Spleen (tissue), 11 donors: Measurements from ENCODE around the gene JAK2. TPM values are rescaled to one million over a fixed set of nuclear protein-coding genes. Genes with fewer than 3 reads are reported as not detected.

ENCODE experiments used
- DNase-seq: peaks from one replicate; pipeline ENCODE4 v3.0.0-alpha.2; 2020
- H3K27ac ChIP-seq, 8 donors: fragments of 200-600 bp; sonication (generic) in 7 of 8; 1 replicate in 4 of 8; 2 replicates in 4 of 8; pipeline versions ENCODE4 v1.5.0 to v1.8.0; 2016 to 2021; ENCODE audit warnings: inconsistent platforms in 4 of 8, mild to moderate bottlenecking in 4 of 8, moderate library complexity in 1 of 8
- H3K27me3 ChIP-seq, 7 donors: fragments of 200-600 bp; sonication (generic) in 6 of 7; replicated peaks in 1 of 7; 1 replicate in 4 of 7; 2 replicates in 3 of 7; pipeline versions ENCODE4 v1.5.0 to v1.8.0; 2016 to 2021; ENCODE audit warnings: inconsistent platforms in 3 of 7, mild to moderate bottlenecking in 1 of 7
- H3K36me3 ChIP-seq, 6 donors: fragments of 200-600 bp; sonication (generic) in 5 of 6; 1 replicate in 4 of 6; 2 replicates in 2 of 6; pipeline versions ENCODE4 v1.5.0 to v1.8.0; 2016 to 2021; ENCODE audit warnings: inconsistent platforms in 2 of 6
- H3K4me1 ChIP-seq, 6 donors: fragments of 200-600 bp; sonication (generic) in 5 of 6; 1 replicate in 3 of 6; 2 replicates in 3 of 6; pipeline versions ENCODE4 v1.5.0 to v1.8.0; 2016 to 2021; ENCODE audit warnings: inconsistent platforms in 3 of 6
- H3K4me3 ChIP-seq, 8 donors: fragments of 200-600 bp; sonication (generic) in 7 of 8; 1 replicate in 4 of 8; 2 replicates in 4 of 8; pipeline versions ENCODE4 v1.5.0 to v1.8.0; 2016 to 2021; ENCODE audit warnings: inconsistent platforms in 4 of 8, mild to moderate bottlenecking in 4 of 8, moderate library complexity in 2 of 8
- H3K9me3 ChIP-seq, 8 donors: fragments of 200-600 bp; sonication (generic) in 7 of 8; 1 replicate in 4 of 8; 2 replicates in 4 of 8; pipeline versions ENCODE4 v1.5.0 to v1.8.0; 2016 to 2021; ENCODE audit warnings: inconsistent platforms in 4 of 8
- POLR2A ChIP-seq, 3 donors: fragments of 450-650 bp; IDR thresholded peaks; one replicate each; pipeline ENCODE4 v1.5.1; 2017; ENCODE audit warnings: antibody characterized with exemption in 3 of 3, mild to moderate bottlenecking in 1 of 3
- POLR2AphosphoS5 ChIP-seq, 3 donors: sonication (generic); formaldehyde crosslinking; IDR thresholded peaks; one replicate each; pipeline ENCODE4 v1.5.1; 2017; ENCODE audit warnings: antibody characterized with exemption in 3 of 3
- WGBS, 5 donors: extraction: QIAGEN DNeasy Blood & Tissue Kit in 3 of 5; methylation state at CpG; one replicate each; pipeline versions ENCODE4 v1.1.5 to v1.1.7; 2013 to 2018; 5-methylcytosine and 5-hydroxymethylcytosine counted together
- intact Hi-C: fragments of 100-400 bp; cut with DNase I; formaldehyde crosslinking; loops from one replicate; pipeline ENCODE4 v1.15.0; 2023; ENCODE audit warnings: low total_unique reads
- polyA plus RNA-seq, 3 donors: library from polyadenylated mRNA; stranded (reverse); fragments of 200-250 nt; gene quantifications; one replicate each; pipeline ENCODE4 v1.2.1, GENCODE V29; 2013
- total RNA-seq, 7 donors: library from RNA; depleted of rRNA in 3 of 7; stranded (reverse); fragments of >200 nt in 3 of 7; fragmentation: NEBNext Ultra II Directional in 4 of 7; extraction: Animal tissue kit (Norgen Biotek cat#: 25700) in 4 of 7; gene quantifications; one replicate each; pipeline versions ENCODE4 v1.1.0 to v1.2.1, GENCODE V29; 2016 to 2021
- TF ChIP-seq, protein P1 (sequence below), 11 experiments: fragments of 200-600 bp in 7 of 11; fragments of 450-650 bp in 4 of 11; sonication (generic) in 4 of 11; IDR thresholded peaks in 8 of 11; conservative IDR thresholded peaks in 3 of 11; 1 replicate in 7 of 11; 2 replicates in 4 of 11; pipeline versions ENCODE4 v1.4.0 to v1.8.0; 2016 to 2021; ENCODE audit warnings: antibody characterized with exemption in 11 of 11, inconsistent platforms in 4 of 11, mild to moderate bottlenecking in 1 of 11
- donor health status: healthy with polysubstance abuse.
- donor health status: DM: no; HTN: no; CAD: no; lungs with moderate emphysema.
- donor health status: DM: no; HTN: no; CAD: no.
- donor health status: Bipolar disorder and iron deficiency.
- donor health status: healthy.
- donor health status: DM: no; HTN: no; CAD: no.
- donor health status: DM: yes; HTN: yes; CAD: no.

JAK2 gene
- total and polyA plus RNA-seq, 10 donors, result 7.1 to 61.2 (median 45.8) TPM

- TF ChIP-seq, protein P1, sequence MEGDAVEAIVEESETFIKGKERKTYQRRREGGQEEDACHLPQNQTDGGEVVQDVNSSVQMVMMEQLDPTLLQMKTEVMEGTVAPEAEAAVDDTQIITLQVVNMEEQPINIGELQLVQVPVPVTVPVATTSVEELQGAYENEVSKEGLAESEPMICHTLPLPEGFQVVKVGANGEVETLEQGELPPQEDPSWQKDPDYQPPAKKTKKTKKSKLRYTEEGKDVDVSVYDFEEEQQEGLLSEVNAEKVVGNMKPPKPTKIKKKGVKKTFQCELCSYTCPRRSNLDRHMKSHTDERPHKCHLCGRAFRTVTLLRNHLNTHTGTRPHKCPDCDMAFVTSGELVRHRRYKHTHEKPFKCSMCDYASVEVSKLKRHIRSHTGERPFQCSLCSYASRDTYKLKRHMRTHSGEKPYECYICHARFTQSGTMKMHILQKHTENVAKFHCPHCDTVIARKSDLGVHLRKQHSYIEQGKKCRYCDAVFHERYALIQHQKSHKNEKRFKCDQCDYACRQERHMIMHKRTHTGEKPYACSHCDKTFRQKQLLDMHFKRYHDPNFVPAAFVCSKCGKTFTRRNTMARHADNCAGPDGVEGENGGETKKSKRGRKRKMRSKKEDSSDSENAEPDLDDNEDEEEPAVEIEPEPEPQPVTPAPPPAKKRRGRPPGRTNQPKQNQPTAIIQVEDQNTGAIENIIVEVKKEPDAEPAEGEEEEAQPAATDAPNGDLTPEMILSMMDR (IDR thresholded peaks at IDR 0.05 in 8 of 11, conservative IDR thresholded peaks at IDR 0.05 in 3 of 11), result no peak
- TF ChIP-seq POLR2AphosphoS5 (IDR thresholded peaks at IDR 0.05) (no peak), POLR2A (IDR thresholded peaks at IDR 0.05) (no peak)
- H3K4me1 ChIP-seq, result no peaks in the 10 kb centered on the region
- peaks cover 6 to 29% (median 19%) of the 10 kb centered on the region in 6 donors for H3K36me3 ChIP-seq
- WGBS, 5 donors, result 76 to 95% (median 86%) methylated on average over 1 of the region's 1 CpG
- H3K4me3 ChIP-seq, result no peak overlapping the region
- no peak for DNase-seq
- peaks cover 0 to 80% (median 49%) of the 10 kb centered on the region in 8 donors for H3K9me3 ChIP-seq
- intact Hi-C loops, result no loop called here
- H3K27me3 ChIP-seq, result no peaks in the 10 kb centered on the region
- H3K27ac ChIP-seq, result no peak overlapping the region
Observed at GRCh38 chr9:5140151-5140550, 155.1 kb downstream of the JAK2 start.

DNA sequence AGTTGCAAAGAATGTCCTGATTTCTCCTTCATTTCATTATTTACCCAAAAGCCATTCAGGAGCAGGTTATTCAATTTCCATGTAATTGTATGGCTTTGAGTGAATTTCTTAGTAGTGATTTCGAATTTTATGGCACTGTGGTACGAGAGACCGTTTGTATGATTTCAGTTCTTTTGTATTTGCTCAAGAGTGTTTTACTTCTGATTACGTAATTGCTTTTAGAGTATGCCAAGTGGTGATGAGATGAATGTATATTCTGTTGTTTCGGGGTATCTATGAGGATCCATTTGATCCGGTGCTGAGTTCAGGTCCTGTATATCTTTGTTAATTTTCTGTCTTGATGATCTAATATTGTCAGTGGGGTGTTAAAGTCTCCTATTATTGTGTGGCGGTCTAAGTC lies 159.1 kb downstream of the JAK2 start:
- intact Hi-C loops, result no loop called here
- no peaks in the 10 kb centered on the region for H3K4me1 ChIP-seq
- H3K4me3 ChIP-seq, result no peak overlapping the region
- 81 to 99% (median 93%) methylated on average over 7 of the region's 7 CpGs for WGBS, 5 donors
- peaks cover 0 to 80% (median 41%) of the 10 kb centered on the region in 8 donors for H3K9me3 ChIP-seq
- no peak for DNase-seq
- H3K36me3 ChIP-seq, result peaks cover 6 to 68% (median 45%) of the 10 kb centered on the region in 6 donors
- no peak for TF ChIP-seq POLR2AphosphoS5 (IDR thresholded peaks at IDR 0.05)
- TF ChIP-seq POLR2A (IDR thresholded peaks at IDR 0.05), result no peak
- TF ChIP-seq, protein P1 (IDR thresholded peaks at IDR 0.05 in 8 of 11, conservative IDR thresholded peaks at IDR 0.05 in 3 of 11), result no peak
- no peak overlapping the region for H3K27ac ChIP-seq
- H3K27me3 ChIP-seq, result no peaks in the 10 kb centered on the region

DNA sequence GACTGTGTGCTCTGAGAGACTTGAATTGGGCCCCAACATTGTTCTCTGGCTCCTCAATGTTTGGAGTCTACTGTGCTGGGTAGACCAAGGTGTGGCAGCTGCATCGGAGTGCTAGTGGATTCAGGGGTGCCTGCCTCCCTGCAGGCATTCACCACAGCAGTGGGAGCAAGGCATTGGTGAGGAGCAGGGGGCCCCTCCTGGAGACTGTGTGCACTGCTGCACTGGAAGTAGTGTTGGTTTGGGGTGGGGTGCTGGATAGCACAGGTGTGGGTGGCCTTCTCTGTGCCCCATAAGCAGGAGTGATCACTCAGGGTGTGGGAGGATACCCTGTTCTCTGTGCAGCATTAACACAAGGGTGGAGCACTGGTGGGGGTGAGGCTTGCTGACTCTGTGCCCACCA lies 161.2 kb downstream of the JAK2 start:
- no peak for DNase-seq
- Histone ChIP-seq H3K4me3 (no peak overlapping the region), H3K9me3 (peaks cover 0 to 88% (median 59%) of the 10 kb centered on the region in 8 donors), H3K27me3 (no peaks in the 10 kb centered on the region), H3K27ac (no peak overlapping the region), H3K4me1 (no peaks in the 10 kb centered on the region), H3K36me3 (peaks cover 6 to 71% (median 45%) of the 10 kb centered on the region in 6 donors)
- intact Hi-C loops, result no loop called here
- WGBS, 5 donors, result 91 to 100% (median 99%) methylated on average over 1 of the region's 1 CpG; no CpG with 5 or more reads in 1 of the 5 donors
- TF ChIP-seq POLR2A (IDR thresholded peaks at IDR 0.05), result no peak
- TF ChIP-seq POLR2AphosphoS5 (IDR thresholded peaks at IDR 0.05), result no peak
- TF ChIP-seq, protein P1 (IDR thresholded peaks at IDR 0.05 in 8 of 11, conservative IDR thresholded peaks at IDR 0.05 in 3 of 11), result no peak

Other genes starting within 250 kb of the JAK2 start
- gene AK3, start 244.1 kb upstream of the JAK2 start, total RNA-seq, result 10 to 100 TPM; 28.1 to 65.3 (median 51.3) TPM
- gene AK3, start 244.1 kb upstream of the JAK2 start, polyA plus RNA-seq, result 10 to 100 TPM; 21.3 to 34.3 (median 25.9) TPM
- gene RCL1, start 192.3 kb upstream of the JAK2 start, total RNA-seq, result 10 to 100 TPM; 16.8 to 29.4 (median 23.3) TPM
- gene RCL1, start 192.3 kb upstream of the JAK2 start, polyA plus RNA-seq, result 10 to 100 TPM; 11.8 to 15.3 (median 12.2) TPM
- not detected for gene INSL6, start 200.4 kb downstream of the JAK2 start, total RNA-seq
- gene INSL6, start 200.4 kb downstream of the JAK2 start, polyA plus RNA-seq, result not detected
- not detected for gene INSL4, start 246.1 kb downstream of the JAK2 start, total RNA-seq
- gene INSL4, start 246.1 kb downstream of the JAK2 start, polyA plus RNA-seq, result not detected